ENCODE data around the gene PCARE.

PCARE gene

GRCh38 chr2:29032189-29032588 lies 42.1 kb downstream of the PCARE start:
- no peak for DNase-seq

- no peak for DNase-seq
These were observed 43.3 kb downstream of the PCARE start for GRCh38 chr2:29031046-29031445.

- DNase-seq, result no peak
These were observed 48.6 kb downstream of the PCARE start for GRCh38 chr2:29025711-29026110.

GRCh38 chr2:29024882-29025430 lies 49.4 kb downstream of the PCARE start:
- no peak for DNase-seq

- DNase-seq, result no peak
These were observed 51.1 kb downstream of the PCARE start for GRCh38 chr2:29023188-29023587.

DNA sequence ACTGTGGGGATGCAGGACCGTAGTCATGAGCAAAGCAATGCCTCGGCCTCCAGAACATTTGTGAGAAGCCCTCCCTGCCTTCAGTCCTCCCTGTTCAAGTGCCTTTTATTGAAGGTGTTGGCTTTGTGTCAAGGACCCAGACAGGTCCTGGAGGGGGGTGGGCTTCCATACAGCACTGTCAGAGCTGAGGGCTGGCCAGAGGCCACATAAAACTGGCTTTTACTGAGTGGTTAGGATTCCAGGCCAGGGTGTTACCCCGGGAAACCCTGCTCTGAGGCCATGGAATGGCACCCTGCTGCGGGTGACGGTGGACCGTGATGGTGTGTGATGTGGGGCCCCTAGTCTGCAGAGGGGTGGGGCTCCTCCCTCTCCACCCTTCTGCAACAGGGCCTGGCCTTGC lies 51.6 kb downstream of the PCARE start:
- DNase-seq, result no peak

DNA sequence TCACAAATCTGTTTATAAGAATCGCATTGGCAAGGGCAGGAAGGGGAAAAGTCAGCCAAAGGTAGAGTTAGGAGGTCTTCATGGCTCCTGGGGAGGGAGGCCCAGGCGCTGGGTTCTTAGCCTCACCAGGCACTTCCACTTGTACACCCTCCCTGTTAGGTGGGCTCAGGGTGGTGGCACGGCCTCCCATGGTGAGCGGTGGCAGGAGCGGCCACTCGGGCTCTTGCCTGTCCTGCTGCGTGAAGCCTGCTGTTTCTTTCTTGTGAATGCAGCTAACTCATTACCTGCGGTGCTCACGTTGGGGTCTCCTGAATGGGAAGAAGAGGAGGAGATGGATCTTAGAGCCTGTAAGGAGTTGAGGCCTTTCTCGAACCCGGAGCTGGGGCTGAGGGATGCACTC lies 52.4 kb downstream of the PCARE start:
- DNase-seq, result no peak

DNA sequence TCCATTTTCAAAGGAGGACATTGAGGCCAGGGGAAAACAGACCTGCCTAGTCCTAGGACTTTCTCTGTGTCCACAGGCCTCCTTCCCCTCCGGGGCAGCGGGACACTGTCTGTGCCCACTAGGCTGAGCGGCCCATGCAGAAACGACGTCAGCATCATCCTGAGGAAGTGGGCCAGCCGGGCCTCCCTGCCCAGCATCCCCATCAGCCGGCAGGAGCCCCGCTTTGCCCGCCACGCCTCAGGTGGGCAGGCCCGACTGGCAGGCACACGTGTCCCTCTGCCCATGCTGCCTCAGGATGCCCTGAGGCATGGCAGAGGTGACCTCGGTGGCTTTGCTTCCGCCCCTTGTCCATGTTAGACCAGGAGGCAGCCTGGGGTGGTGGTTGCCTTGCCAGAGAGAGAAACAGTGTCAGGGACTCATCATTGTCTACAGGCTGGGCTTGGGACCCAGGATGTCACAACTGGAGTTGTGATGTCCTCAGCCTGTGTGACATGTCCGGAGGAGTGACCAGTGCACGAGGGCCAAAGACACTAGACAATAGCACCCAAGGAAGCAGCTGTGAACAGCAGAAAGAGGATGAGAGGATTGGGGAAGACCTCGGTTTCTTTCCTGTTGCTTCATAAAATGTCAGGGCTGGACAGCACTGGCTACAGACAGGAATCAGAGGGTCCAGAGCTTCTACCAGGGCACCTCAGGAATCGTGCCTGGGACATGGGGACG lies 56.4 kb downstream of the PCARE start:
- no peak for DNase-seq

DNA sequence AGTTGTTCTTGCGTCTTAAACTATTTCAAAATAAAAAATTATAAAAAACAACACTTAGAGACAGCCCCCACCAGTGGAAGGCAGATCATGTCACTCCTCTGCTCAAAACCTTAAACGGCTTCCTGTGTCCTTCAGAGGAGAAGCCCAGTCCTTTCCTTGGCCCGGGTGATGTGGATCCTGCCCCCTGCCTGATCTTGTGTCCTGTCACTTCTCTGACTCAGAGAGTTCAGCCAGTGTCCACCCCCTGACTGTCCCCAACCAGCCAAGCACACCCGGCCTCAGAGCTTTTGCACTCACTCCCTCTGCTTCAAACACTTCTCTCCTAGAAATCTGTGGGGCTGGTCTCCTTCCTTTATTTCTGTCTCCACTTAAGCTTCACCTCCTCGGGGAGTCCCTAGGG lies 57.8 kb downstream of the PCARE start:
- DNase-seq, result no peak

DNA sequence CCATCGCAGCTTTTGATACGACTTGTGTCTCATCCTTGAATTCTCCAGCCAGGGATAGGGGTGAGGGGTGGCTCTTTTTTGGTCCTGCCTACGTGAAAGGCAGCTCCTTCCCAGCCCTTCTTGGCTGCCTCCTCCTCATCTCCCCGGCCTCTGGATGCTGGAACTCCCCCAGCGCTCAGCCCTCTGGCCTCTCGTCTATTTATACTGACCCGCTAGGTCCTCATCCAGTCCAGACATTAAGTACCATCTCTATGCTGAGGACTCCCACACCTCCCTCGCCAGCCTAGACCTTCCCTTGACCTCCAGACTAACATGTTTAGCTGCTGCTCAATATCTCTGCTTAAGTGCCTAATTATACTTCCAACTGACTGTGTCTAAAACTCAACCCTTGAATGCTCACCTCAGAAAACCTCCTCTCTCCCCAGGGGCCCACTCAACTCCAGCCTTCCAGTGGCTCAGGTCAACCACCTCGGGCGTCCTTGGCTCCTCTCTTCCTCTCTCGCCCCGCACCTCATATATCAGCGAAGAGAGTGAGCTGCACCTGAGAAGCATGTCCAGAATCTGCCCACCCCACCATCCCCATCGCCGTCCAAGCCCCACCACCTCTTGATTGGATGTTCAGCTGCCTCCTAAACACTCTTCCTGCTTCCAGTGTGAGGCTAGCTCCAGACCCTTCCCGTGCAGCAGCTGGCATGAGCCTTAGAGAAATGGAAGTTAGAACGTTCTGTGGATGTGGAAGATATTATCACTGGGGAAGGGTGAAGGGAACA lies 58.4 kb downstream of the PCARE start:
- DNase-seq, result no peak

GRCh38 chr2:29014811-29015421 lies 59.4 kb downstream of the PCARE start:
- peak; percentile 52 for DNase-seq

- peak; percentile 17 for DNase-seq
These were observed 60.0 kb downstream of the PCARE start for GRCh38 chr2:29014331-29014730.

DNA sequence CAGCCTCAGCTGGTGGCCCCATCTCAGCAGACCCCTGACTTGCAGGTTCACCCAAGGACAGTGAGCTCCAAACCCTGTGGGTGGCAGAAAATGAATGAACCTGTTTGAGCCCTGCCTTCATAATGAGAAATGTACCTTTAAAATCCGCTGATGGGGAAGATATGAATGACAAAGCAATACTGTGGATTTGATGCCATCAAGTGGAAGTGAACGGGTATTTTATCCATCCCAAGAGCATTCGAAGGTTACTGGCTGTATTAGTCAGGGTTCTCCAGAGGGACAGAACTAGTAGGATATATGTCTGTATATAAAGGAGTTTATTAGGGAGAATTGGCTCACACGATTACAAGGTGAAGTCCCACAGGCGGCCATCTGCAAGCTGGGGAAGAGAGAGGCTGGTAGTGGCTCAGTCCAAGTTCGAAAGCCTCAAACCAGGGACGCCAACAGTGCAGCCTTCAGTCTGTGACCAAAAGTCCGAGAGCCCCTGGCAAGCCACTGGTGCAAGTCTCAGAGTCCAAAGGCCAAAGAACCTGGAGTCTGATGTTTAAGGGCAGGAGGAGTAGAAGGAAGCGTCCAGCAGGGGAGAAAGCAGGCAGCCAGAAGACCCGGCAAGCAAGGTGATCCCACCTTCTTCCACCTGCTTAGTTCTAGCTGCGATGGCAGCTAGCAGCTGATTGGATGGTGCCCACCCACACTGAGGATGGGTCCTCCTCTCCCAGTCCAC lies 61.1 kb downstream of the PCARE start:
- no peak for DNase-seq

- no peak for DNase-seq
These were observed 62.1 kb downstream of the PCARE start for GRCh38 chr2:29012211-29012681.
